CD4-positive, alpha-beta memory T cell (primary cell): Measurements from ENCODE around the gene SLC7A5. TPM values are rescaled to one million over a fixed set of nuclear protein-coding genes. Genes with fewer than 3 reads are reported as not detected.
"Not testable (repeated sequence)": the region's sequence is repeated elsewhere in the genome, so short reads cannot be mapped to it uniquely, and the experiment has no call there.

Experiments used
- CTCF ChIA-PET: fragments of 350-600 bp; sonication (Branson Sonifier 250); formaldehyde crosslinking; loops from one replicate; lab custom pipeline; 2021; ENCODE audit warnings: inconsistent platforms; ENCODE audit not compliant: partially characterized antibody; lab: Charles Lee
- POLR2A ChIA-PET: fragments of 350-600 bp; sonication (Branson Sonifier 250); formaldehyde crosslinking; loops from one replicate; lab custom pipeline; 2021; ENCODE audit not compliant: partially characterized antibody; lab: Charles Lee
- DNase-seq, 5 donors: peaks; one replicate each; pipeline versions ENCODE4 v3.0.0 to v3.0.0-alpha.2; 2020 to 2022; ENCODE audit warnings: mixed read lengths in 1 of 5
- H3K27ac ChIP-seq: one replicate; pipeline ENCODE4 v1.7.0; 2013; ENCODE audit warnings: low read depth, low read length
- H3K27me3 ChIP-seq: 2 replicates; pipeline ENCODE4 v1.7.0; 2013; ENCODE audit warnings: mild to moderate bottlenecking, low read length, moderate library complexity; ENCODE audit not compliant: insufficient read depth
- H3K36me3 ChIP-seq: 2 replicates; pipeline ENCODE4 v1.7.0; 2013; ENCODE audit warnings: mild to moderate bottlenecking, low read length, moderate library complexity; ENCODE audit not compliant: insufficient read depth
- H3K4me1 ChIP-seq: 2 replicates; pipeline ENCODE4 v1.7.0; 2013; ENCODE audit warnings: mild to moderate bottlenecking, low read length, moderate library complexity; ENCODE audit not compliant: insufficient read depth
- H3K4me3 ChIP-seq, 2 donors: one replicate each; pipeline ENCODE4 v1.7.0; 2013; ENCODE audit warnings: low read length in 2 of 2, mild to moderate bottlenecking in 1 of 2
- H3K9me3 ChIP-seq, 2 donors: one replicate each; pipeline ENCODE4 v1.7.0; 2013; ENCODE audit warnings: low read length in 2 of 2, control low read depth in 1 of 2; ENCODE audit not compliant: control insufficient read depth in 1 of 2
- H3K27ac Mint-ChIP-seq, 7 donors: one replicate each; pipeline ENCODE4 v1.8.0; 2020 to 2021; ENCODE audit warnings: mixed read lengths in 7 of 7, mild to moderate bottlenecking in 6 of 7, inconsistent platforms in 3 of 7, moderate library complexity in 3 of 7
- H3K27me3 Mint-ChIP-seq, 2 donors: one replicate each; pipeline ENCODE4 v1.8.0; 2020 to 2021; ENCODE audit warnings: mixed read lengths in 2 of 2
- H3K36me3 Mint-ChIP-seq, 2 donors: one replicate each; pipeline ENCODE4 v1.8.0; 2020 to 2021; ENCODE audit warnings: mixed read lengths in 2 of 2, inconsistent platforms in 1 of 2, mild to moderate bottlenecking in 1 of 2
- H3K4me1 Mint-ChIP-seq, 4 donors: one replicate each; pipeline ENCODE4 v1.8.0; 2020 to 2021; ENCODE audit warnings: mixed read lengths in 4 of 4, mild to moderate bottlenecking in 1 of 4
- H3K4me3 Mint-ChIP-seq, 8 donors: one replicate each; pipeline ENCODE4 v1.8.0; 2020 to 2021; ENCODE audit warnings: mixed read lengths in 8 of 8, mild to moderate bottlenecking in 7 of 8, moderate library complexity in 6 of 8, inconsistent platforms in 3 of 8
- H3K9me3 Mint-ChIP-seq, 8 donors: one replicate each; pipeline ENCODE4 v1.8.0; 2020 to 2021; ENCODE audit warnings: mixed read lengths in 8 of 8, mild to moderate bottlenecking in 5 of 8, inconsistent platforms in 3 of 8, moderate library complexity in 1 of 8
- intact Hi-C: fragments of 100-400 bp; cut with micrococcal nuclease; formaldehyde crosslinking; loops from one replicate; pipeline ENCODE4 v1.15.1; 2023
- polyA plus RNA-seq, 2 donors: library from polyadenylated mRNA; unstranded; fragments of 300-500 nt; fragmentation: Illumina TruSeq; gene quantifications; one replicate each; pipeline ENCODE4 v1.2.3, GENCODE V29; 2021
- total RNA-seq, 2 experiments: library from RNA; stranded (reverse); gene quantifications; one replicate each; pipeline ENCODE4 v1.2.3, GENCODE V29; 2021

Gene SLC7A5
- total and polyA plus RNA-seq, 4 experiments from 2014 or later, result 3.5 to 13.5 (median 9.2) TPM

DNA sequence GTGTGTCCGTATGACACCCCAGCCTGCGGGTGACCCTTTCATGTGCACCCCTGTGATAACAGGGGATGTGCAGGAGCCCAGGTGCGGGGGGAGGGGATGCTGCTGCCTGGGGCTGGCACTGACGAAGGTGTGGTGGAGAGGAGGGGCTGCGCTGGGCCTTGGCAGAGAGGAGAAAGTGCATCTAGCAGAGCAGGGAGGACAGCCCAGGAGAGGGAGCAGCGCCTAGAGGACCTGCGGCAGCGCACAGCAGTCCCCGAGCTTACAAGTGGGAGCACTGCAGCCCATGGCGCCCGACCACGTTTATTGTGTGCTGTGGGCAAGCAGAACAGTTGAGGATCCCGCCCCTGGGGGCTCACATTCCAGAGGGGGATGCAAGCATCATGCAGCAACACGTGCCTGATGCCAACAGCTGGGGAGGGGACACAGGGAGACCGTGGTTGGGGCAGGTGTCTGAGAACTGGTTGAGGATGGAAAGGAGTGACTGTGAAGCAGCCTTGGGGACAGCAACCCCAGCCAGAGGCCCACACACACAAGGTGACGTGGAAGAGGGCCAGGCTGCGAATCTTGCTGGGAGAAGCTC is 10.9 kb upstream of the SLC7A5 start:
- Histone ChIP-seq H3K4me3 (no peak overlapping the region), H3K27me3 (no peaks in the 10 kb centered on the region), H3K36me3 (no peaks in the 10 kb centered on the region), H3K4me1 (peaks cover 5% of the 10 kb centered on the region), H3K27ac (no peak overlapping the region), H3K9me3 (no peaks in the 10 kb centered on the region)
- H3K27me3 Mint-ChIP-seq, result peaks cover under 1 to 2% of the 10 kb centered on the region in 2 donors
- H3K4me1 Mint-ChIP-seq, result peaks cover under 1 to 3% (median 2%) of the 10 kb centered on the region in 4 donors
- intact Hi-C loops, result no loop called here
- POLR2A ChIA-PET, result no interaction called here
- H3K36me3 Mint-ChIP-seq, result no peaks in the 10 kb centered on the region
- H3K9me3 Mint-ChIP-seq, result peaks cover 0 to 2% (median 0%) of the 10 kb centered on the region in 8 donors
- CTCF ChIA-PET, result interaction anchor here (1.4 kb wide), 1 partner anchor 101 kb away, joined by 3 read pairs; no protein-coding TSS in a partner anchor
- H3K4me3 Mint-ChIP-seq, result no peak overlapping the region
- no peak for DNase-seq
- H3K27ac Mint-ChIP-seq, result no peak overlapping the region

- H3K4me3 Mint-ChIP-seq, H3K27ac ChIP-seq, CTCF ChIA-PET, H3K36me3 Mint-ChIP-seq, H3K27me3 Mint-ChIP-seq, H3K9me3 Mint-ChIP-seq, H3K4me1 Mint-ChIP-seq, H3K36me3 ChIP-seq, H3K4me3 ChIP-seq, H3K27me3 ChIP-seq, DNase-seq, POLR2A ChIA-PET, intact Hi-C loops, H3K9me3 ChIP-seq: not testable (repeated sequence)
- H3K4me1 ChIP-seq, result peaks cover 12% of the 10 kb centered on the region
- peak overlapping the region in 2 of 7 donors; percentile 18 to 29 for H3K27ac Mint-ChIP-seq
These were observed 10.2 kb upstream of the SLC7A5 start for GRCh38 chr16:87879411-87880013.

- no peak overlapping the region for H3K27ac ChIP-seq
- Mint-ChIP-seq H3K36me3 (no peaks in the 10 kb centered on the region), H3K4me3 (no peak overlapping the region), H3K9me3 (peaks cover 0 to 4% (median 0%) of the 10 kb centered on the region in 8 donors), H3K27me3 (peaks cover 2% of the 10 kb centered on the region in 2 donors), H3K4me1 (peaks cover 6 to 11% (median 9%) of the 10 kb centered on the region in 4 donors), H3K27ac (no peak overlapping the region)
- peaks cover 13% of the 10 kb centered on the region for H3K4me1 ChIP-seq
- no peak overlapping the region for H3K4me3 ChIP-seq
- POLR2A ChIA-PET, result no interaction called here
- intact Hi-C loops, result no loop called here
- H3K27me3 ChIP-seq, result no peaks in the 10 kb centered on the region
- H3K9me3 ChIP-seq, result no peaks in the 10 kb centered on the region
- no peaks in the 10 kb centered on the region for H3K36me3 ChIP-seq
- no peak for DNase-seq
- CTCF ChIA-PET, result interaction anchor here (0.6 kb wide), 1 partner anchor 99 kb away, joined by 3 read pairs; no protein-coding TSS in a partner anchor
These were observed 9.4 kb upstream of the SLC7A5 start for GRCh38 chr16:87878704-87879103.

DNA sequence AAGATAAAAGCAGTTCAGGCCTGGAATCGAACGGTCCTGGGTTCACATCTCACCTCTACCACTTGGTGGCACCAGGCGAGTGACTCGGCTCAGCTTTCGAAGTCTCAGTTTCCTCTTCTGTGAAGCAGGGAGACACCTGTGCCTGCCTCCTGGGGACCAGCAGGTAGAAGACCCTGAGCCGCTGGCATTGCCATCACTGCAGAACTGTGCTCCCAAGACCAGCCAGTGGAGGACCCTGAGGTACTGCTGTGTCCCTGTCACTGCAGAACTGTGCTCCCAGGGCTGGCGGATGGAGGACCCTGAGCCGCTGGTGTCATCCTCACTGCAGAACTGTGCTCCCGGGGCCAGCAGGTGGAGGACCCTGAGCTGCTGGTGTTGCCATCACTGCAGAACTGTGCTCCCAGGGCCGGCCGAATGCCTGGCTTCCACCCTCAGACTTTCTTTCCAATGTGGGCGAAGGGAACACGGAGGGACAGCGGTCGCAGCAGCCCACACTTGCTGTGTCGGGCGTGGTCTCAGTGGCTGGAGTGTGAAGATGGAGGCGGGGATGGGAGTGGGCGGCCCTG is 8.7 kb upstream of the SLC7A5 start:
- H3K36me3 ChIP-seq, result no peaks in the 10 kb centered on the region
- H3K4me3 ChIP-seq, result no peak overlapping the region
- CTCF ChIA-PET, result interaction anchor here (0.6 kb wide), 1 partner anchor 99 kb away, joined by 3 read pairs; no protein-coding TSS in a partner anchor
- POLR2A ChIA-PET, result no interaction called here
- Mint-ChIP-seq H3K4me1 (peaks cover 6 to 11% (median 9%) of the 10 kb centered on the region in 4 donors), H3K27me3 (peaks cover 2% of the 10 kb centered on the region in 2 donors), H3K4me3 (no peak overlapping the region), H3K36me3 (no peaks in the 10 kb centered on the region), H3K27ac (no peak overlapping the region), H3K9me3 (peaks cover 0 to 4% (median 0%) of the 10 kb centered on the region in 8 donors)
- no peak for DNase-seq
- no peaks in the 10 kb centered on the region for H3K27me3 ChIP-seq
- H3K4me1 ChIP-seq, result peaks cover 13% of the 10 kb centered on the region
- H3K9me3 ChIP-seq, result no peaks in the 10 kb centered on the region
- H3K27ac ChIP-seq, result no peak overlapping the region
- intact Hi-C loops, result no loop called here

DNA sequence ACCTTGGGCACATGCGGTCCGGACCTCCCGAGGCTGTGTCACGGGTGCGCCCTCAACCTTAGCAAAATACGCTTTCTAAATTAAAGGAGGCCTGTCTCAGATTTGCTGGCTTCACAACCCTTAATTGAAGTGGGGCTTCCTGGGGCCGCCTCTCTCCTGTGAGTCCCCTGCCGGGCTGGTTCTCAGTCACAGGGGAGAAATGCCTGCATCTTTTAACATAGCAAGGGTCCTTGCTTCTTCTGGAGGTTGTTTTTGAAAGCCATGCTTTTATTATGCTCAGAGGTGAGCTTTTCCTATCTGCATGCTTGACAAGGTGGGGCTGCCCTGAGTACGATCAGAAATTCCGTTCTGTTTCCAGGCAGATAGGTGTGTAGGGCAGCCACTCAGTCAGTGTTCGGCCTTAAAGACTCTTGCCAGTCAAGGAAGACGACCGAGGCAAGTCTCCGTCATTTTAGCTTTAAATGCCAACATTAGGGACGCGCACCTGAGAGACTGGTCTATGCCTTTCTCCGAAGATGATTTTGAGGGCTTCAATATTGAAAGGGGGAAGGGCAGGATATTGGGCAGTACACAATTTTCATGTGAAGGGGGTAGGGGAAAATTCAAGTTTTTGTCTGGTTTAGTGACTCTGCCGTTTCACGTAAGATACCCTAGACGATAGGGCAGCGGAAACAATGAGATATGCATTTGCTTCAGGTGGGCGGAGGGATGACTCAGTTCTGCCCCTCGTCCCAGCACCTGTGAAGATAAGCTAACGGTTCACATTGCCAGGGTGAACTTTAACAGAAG is 5.5 kb upstream of the SLC7A5 start:
- Histone ChIP-seq H3K9me3 (no peaks in the 10 kb centered on the region), H3K36me3 (no peaks in the 10 kb centered on the region), H3K4me1 (peaks cover 17% of the 10 kb centered on the region), H3K27me3 (no peaks in the 10 kb centered on the region), H3K4me3 (no peak overlapping the region), H3K27ac (no peak overlapping the region)
- CTCF ChIA-PET, result interaction anchor here (0.8 to 13.6 kb wide), 10 partner anchors 19 to 563 kb away, joined by 3 to 388 read pairs (median 4); partner anchors contain the start of genes BANP and KLHDC4
- Mint-ChIP-seq H3K4me1 (peaks cover 13 to 29% (median 17%) of the 10 kb centered on the region in 4 donors), H3K27ac (peak overlapping the region in 4 of 7 donors; percentile 7 to 70 (median 60)), H3K9me3 (peaks cover 0 to 4% (median 0%) of the 10 kb centered on the region in 8 donors), H3K36me3 (no peaks in the 10 kb centered on the region), H3K4me3 (peak overlapping the region in 7 of 8 donors; percentile 17 to 73 (median 52)), H3K27me3 (peaks cover 0 to 2% of the 10 kb centered on the region in 2 donors)
- peak in 1 of 5 donors; percentile 82 for DNase-seq
- intact Hi-C loops, result loop anchor here (1.0 kb wide), 1 partner anchor 34 kb away; no protein-coding TSS in a partner anchor
- POLR2A ChIA-PET, result interaction anchor here (0.6 to 3.3 kb wide), 5 partner anchors 10 to 95 kb away, joined by 3 to 16 read pairs (median 4); no protein-coding TSS in a partner anchor

DNA sequence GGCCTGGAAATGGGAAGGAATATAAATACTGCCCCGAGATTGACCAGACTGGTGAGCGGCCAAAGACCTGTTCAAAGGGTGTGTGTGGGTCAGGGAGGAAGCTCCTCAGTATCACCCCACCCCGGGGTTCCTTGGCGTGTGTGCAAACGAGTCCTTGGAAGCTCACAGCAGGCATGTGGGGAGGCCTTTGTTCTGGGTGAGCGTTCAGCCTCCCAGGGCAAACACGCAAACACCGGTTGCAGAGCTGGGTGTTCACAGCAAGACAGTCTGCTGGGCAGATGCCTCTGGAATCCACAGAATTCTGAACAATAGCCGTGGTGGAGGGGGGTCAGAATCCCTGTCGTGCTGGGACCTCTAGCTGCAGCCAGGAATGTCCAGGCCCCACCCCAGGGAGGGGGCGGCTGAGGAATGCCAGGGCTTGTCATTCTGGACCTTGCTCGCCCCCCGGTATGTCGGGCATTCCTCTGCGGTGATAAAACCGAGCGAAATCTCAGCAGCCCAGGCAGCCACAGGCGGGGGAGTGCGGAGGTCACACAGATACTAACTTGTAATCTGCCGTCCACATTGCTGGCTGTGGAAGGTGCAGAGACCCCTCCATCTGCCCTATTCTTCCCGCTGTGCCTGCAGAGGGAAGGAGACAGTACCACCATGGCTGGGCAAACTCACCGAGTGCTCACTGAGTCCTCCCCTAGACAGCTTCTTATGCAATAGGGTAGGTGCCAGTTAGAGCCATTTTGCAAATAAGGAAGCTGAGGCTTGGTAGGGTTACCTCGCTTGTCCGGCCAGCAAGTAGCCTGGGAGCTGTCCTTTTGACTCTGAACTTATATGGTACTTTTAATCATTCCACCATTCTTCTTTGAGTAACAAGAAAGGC is 1.3 kb upstream of the SLC7A5 start:
- ChIA-PET CTCF (interaction anchor here (0.6 to 13.6 kb wide), 29 partner anchors 11 to 105 kb away, joined by 3 to 388 read pairs (median 7); partner anchors contain the start of genes BANP and KLHDC4), POLR2A (interaction anchor here (1.0 to 7.9 kb wide), 6 partner anchors 10 to 105 kb away, joined by 3 to 94 read pairs (median 43); partner anchors contain the start of gene KLHDC4)
- H3K27ac ChIP-seq, H3K9me3 Mint-ChIP-seq, H3K27me3 ChIP-seq, DNase-seq, H3K9me3 ChIP-seq, H3K27me3 Mint-ChIP-seq, H3K36me3 ChIP-seq, H3K4me3 ChIP-seq: not testable (repeated sequence)
- H3K4me1 Mint-ChIP-seq, result peaks cover 26 to 59% (median 42%) of the 10 kb centered on the region in 4 donors
- peak overlapping the region in 7 of 8 donors; percentile 27 to 70 (median 53) for H3K4me3 Mint-ChIP-seq
- intact Hi-C loops, result loop anchor here (1.0 kb wide), 3 partner anchors 20 to 91 kb away; no protein-coding TSS in a partner anchor
- peak overlapping the region; percentile 42 to 89 (median 73) for H3K27ac Mint-ChIP-seq
- peaks cover 34% of the 10 kb centered on the region for H3K4me1 ChIP-seq
- peaks cover 0 to 12% of the 10 kb centered on the region in 2 donors for H3K36me3 Mint-ChIP-seq
